IMR-90 (cell line): ENCODE results near the gene ADAM17. TPM values are rescaled to one million over a fixed set of nuclear protein-coding genes. Genes with fewer than 3 reads are reported as not detected.

ENCODE experiments used
- ATAC-seq: fragments of 200-7000 bp; cut with Tn5 transposase; 2 replicates; pipeline ENCODE4 v1.9.1; 2020; ENCODE audit warnings: low read depth, mild to moderate bottlenecking, moderate library complexity
- BruUV-seq: library from RNA; stranded (reverse); fragments of 400-500 nt; replicated peaks from 2 replicates; lab custom pipeline; 2021; lab: Mats Ljungman, UMichigan
- CTCF ChIA-PET: fragments of 300-600 bp; formaldehyde crosslinking; extraction: SDS; loops from one replicate; lab custom pipeline; 2021; ENCODE audit warnings: antibody characterized with exemption; lab: Yijun Ruan, JAX
- POLR2A ChIA-PET: fragments of 300-600 bp; sonication (Branson Sonifier 250); formaldehyde crosslinking; loops from one replicate; lab custom pipeline; 2022; ENCODE audit warnings: antibody characterized with exemption; ENCODE audit not compliant: unreplicated experiment; lab: Charles Lee
- DNase-seq: peaks from one replicate; pipeline ENCODE4 v3.0.0; 2013
- H2AFZ ChIP-seq: replicated peaks from 2 replicates; pipeline ENCODE3; 2013; ENCODE audit warnings: low read length, mild to moderate bottlenecking; ENCODE audit not compliant: poor library complexity
- H2AK5ac ChIP-seq: 2 replicates; pipeline ENCODE4 v1.6.1; 2013; ENCODE audit warnings: low read depth, low read length, inconsistent platforms
- H2AK9ac ChIP-seq: replicated peaks from 2 replicates; pipeline ENCODE3; 2013; ENCODE audit warnings: mild to moderate bottlenecking, low read depth, low read length, moderate library complexity; ENCODE audit not compliant: poor library complexity
- H2BK120ac ChIP-seq: 2 replicates; pipeline ENCODE4 v1.6.1; 2013; ENCODE audit warnings: low read depth, low read length, inconsistent platforms
- H2BK15ac ChIP-seq: 3 replicates; pipeline ENCODE4 v1.6.1; 2013; ENCODE audit warnings: low read depth, low read length, inconsistent platforms
- H2BK20ac ChIP-seq: 2 replicates; pipeline ENCODE4 v1.6.1; 2013; ENCODE audit warnings: low read depth, mild to moderate bottlenecking, inconsistent platforms, low read length, moderate library complexity
- H2BK5ac ChIP-seq: 2 replicates; pipeline ENCODE4 v1.6.1; 2013; ENCODE audit warnings: mild to moderate bottlenecking, low read depth, low read length, inconsistent platforms; ENCODE audit not compliant: poor library complexity, severe bottlenecking
- H3K14ac ChIP-seq: replicated peaks from 2 replicates; pipeline ENCODE4 v1.6.1; 2013; ENCODE audit warnings: low read depth, low read length, inconsistent platforms
- H3K18ac ChIP-seq: 2 replicates; pipeline ENCODE4 v1.6.1; 2013; ENCODE audit warnings: low read depth, low read length, control low read depth
- H3K23ac ChIP-seq: 2 replicates; pipeline ENCODE4 v1.6.1; 2013; ENCODE audit warnings: low read depth, low read length, inconsistent platforms
- H3K27ac ChIP-seq: 2 replicates; pipeline ENCODE4 v1.5.1; 2013; ENCODE audit warnings: mild to moderate bottlenecking, control low read depth, low read length; ENCODE audit not compliant: insufficient read depth
- H3K27me3 ChIP-seq: 2 replicates; pipeline ENCODE4 v1.6.1; 2013; ENCODE audit warnings: low read length; ENCODE audit not compliant: control insufficient read depth, insufficient read depth
- H3K36me3 ChIP-seq: 2 replicates; pipeline ENCODE4 v1.6.1; 2013; ENCODE audit warnings: low read length, mixed read lengths; ENCODE audit not compliant: control insufficient read depth, insufficient read depth
- H3K4ac ChIP-seq: 2 replicates; pipeline ENCODE4 v1.6.1; 2013; ENCODE audit warnings: low read depth, low read length, inconsistent platforms
- H3K4me1 ChIP-seq: 2 replicates; pipeline ENCODE4 v1.6.1; 2013; ENCODE audit warnings: low read length, mixed read lengths; ENCODE audit not compliant: control insufficient read depth, insufficient read depth
- H3K4me2 ChIP-seq: 2 replicates; pipeline ENCODE4 v1.6.1; 2013; ENCODE audit warnings: low read depth, mild to moderate bottlenecking, control low read depth, low read length, moderate library complexity
- H3K4me3 ChIP-seq: 2 replicates; pipeline ENCODE4 v1.5.1; 2013; ENCODE audit warnings: low read depth, mild to moderate bottlenecking, control low read depth, low read length, moderate library complexity; ENCODE audit not compliant: insufficient read depth
- H3K56ac ChIP-seq: 2 replicates; pipeline ENCODE4 v1.6.1; 2013; ENCODE audit warnings: low read length, inconsistent platforms; ENCODE audit not compliant: insufficient read depth; ENCODE audit errors: extremely low read depth
- H3K79me1 ChIP-seq, 2 experiments: 2 replicates each; pipeline ENCODE4 v1.6.1; 2013; ENCODE audit warnings: low read length in 2 of 2, inconsistent platforms in 1 of 2, low read depth in 1 of 2
- H3K9ac ChIP-seq: 2 replicates; pipeline ENCODE4 v1.6.1; 2013; ENCODE audit warnings: low read depth, low read length, control low read depth
- H3K9me1 ChIP-seq: 2 replicates; pipeline ENCODE4 v1.6.1; 2013; ENCODE audit warnings: low read length, inconsistent platforms; ENCODE audit not compliant: insufficient read depth
- H3K9me3 ChIP-seq: 2 replicates; pipeline ENCODE4 v1.6.1; 2013; ENCODE audit warnings: low read length; ENCODE audit not compliant: control insufficient read depth, insufficient read depth
- H4K20me1 ChIP-seq: 2 replicates; pipeline ENCODE4 v1.6.1; 2013; ENCODE audit warnings: low read length, inconsistent platforms; ENCODE audit not compliant: insufficient read depth
- H4K5ac ChIP-seq: 2 replicates; pipeline ENCODE4 v1.6.1; 2013; ENCODE audit warnings: mild to moderate bottlenecking, low read depth, low read length, control low read depth
- H4K8ac ChIP-seq, 2 experiments: 2 replicates each; pipeline ENCODE4 v1.6.1; 2013; ENCODE audit warnings: low read depth in 2 of 2, low read length in 2 of 2, control low read depth in 1 of 2, inconsistent platforms in 1 of 2
- H4K91ac ChIP-seq: 2 replicates; pipeline ENCODE4 v1.6.1; 2013; ENCODE audit warnings: low read depth, low read length, inconsistent platforms; ENCODE audit not compliant: insufficient read depth
- CEBPB ChIP-seq: IDR thresholded peaks from 2 replicates; pipeline ENCODE4 v1.6.1; 2012; ENCODE audit warnings: low read depth, low read length, improper control_type of control experiment
- CHD1 ChIP-seq: IDR thresholded peaks from 2 replicates; pipeline ENCODE4 v1.6.1; 2012; ENCODE audit warnings: low read depth, low read length, improper control_type of control experiment
- CTCF ChIP-seq: conservative IDR thresholded peaks from 2 replicates; pipeline ENCODE4 v1.5.1; 2012; ENCODE audit warnings: mild to moderate bottlenecking, low read depth, low read length, improper control_type of control experiment
- ELK1 ChIP-seq: fragments of 150-350 bp; IDR thresholded peaks from 2 replicates; pipeline ENCODE4 v1.6.1; 2016; ENCODE audit warnings: low read depth, mild to moderate bottlenecking, low read length, moderate library complexity, borderline replicate concordance
- FOS ChIP-seq: fragments of 150-350 bp; IDR thresholded peaks from 2 replicates; pipeline ENCODE4 v1.6.1; 2016; ENCODE audit warnings: low read depth, low read length
- MAFK ChIP-seq: IDR thresholded peaks from 2 replicates; pipeline ENCODE4 v1.6.1; 2012; ENCODE audit warnings: low read depth, low read length, improper control_type of control experiment
- MAZ ChIP-seq: IDR thresholded peaks from 2 replicates; pipeline ENCODE4 v1.6.1; 2012; ENCODE audit warnings: low read depth, mild to moderate bottlenecking, low read length, improper control_type of control experiment, moderate library complexity, borderline replicate concordance
- NFE2L2 ChIP-seq: fragments of 150-350 bp; IDR thresholded peaks from 2 replicates; pipeline ENCODE4 v1.6.1; 2016; ENCODE audit warnings: low read depth, mild to moderate bottlenecking, low read length
- POLR2A ChIP-seq: IDR thresholded peaks from 2 replicates; pipeline ENCODE4 v1.6.1; 2012; ENCODE audit warnings: mild to moderate bottlenecking, low read depth, low read length
- RCOR1 ChIP-seq: IDR thresholded peaks from 2 replicates; pipeline ENCODE4 v1.6.1; 2012; ENCODE audit warnings: mild to moderate bottlenecking, low read length, improper control_type of control experiment; ENCODE audit not compliant: insufficient replicate concordance
- RFX5 ChIP-seq: IDR thresholded peaks from 2 replicates; pipeline ENCODE4 v1.8.0; 2012; ENCODE audit warnings: low read depth, mild to moderate bottlenecking, low read length, moderate library complexity
- SMC3 ChIP-seq: fragments of 150-350 bp; IDR thresholded peaks from 2 replicates; pipeline ENCODE4 v1.6.1; 2016; ENCODE audit warnings: low read depth, mild to moderate bottlenecking, antibody characterized with exemption, low read length, moderate library complexity
- WGBS, 2 experiments: methylation state at CpG; one replicate each; pipeline versions ENCODE4 v1.1.5 to v1.1.7; 2013; ENCODE audit warnings: missing lambda C conversion rate in 2 of 2; ENCODE audit not compliant: insufficient read length in 1 of 2; ENCODE audit errors: extremely low coverage in 2 of 2; 5-methylcytosine and 5-hydroxymethylcytosine counted together
- dilution Hi-C: fragments of 300-500 bp; cut with HindIII; formaldehyde crosslinking; loops from one replicate; pipeline ENCODE4 v1.14.3; 2018; ENCODE audit warnings: low sequenced_read_pairs; ENCODE audit not compliant: unreplicated experiment
- in situ Hi-C: fragments of 300-500 bp; cut with MboI; formaldehyde crosslinking; loops from 3 replicates; pipeline ENCODE4 v1.14.3; 2019; ENCODE audit warnings: low sequenced_read_pairs, inconsistent platforms, mixed read lengths
- intact Hi-C: fragments of 100-400 bp; cut with micrococcal nuclease; formaldehyde crosslinking; loops from 2 replicates; pipeline ENCODE4 v1.10.0; 2022
- polyA plus RNA-seq, 3 experiments: library from polyadenylated mRNA; depleted of rRNA; stranded (reverse); fragments of >200 nt; gene quantifications; 2 replicates each; pipeline ENCODE4 v1.2.3, GENCODE V29; 2012; ENCODE audit warnings: low replicate concordance in 1 of 3
- total RNA-seq: library from RNA; depleted of rRNA; stranded (reverse); fragments of >200 nt; gene quantifications from 2 replicates; pipeline ENCODE4 v1.2.3, GENCODE V29; 2012

Gene ADAM17
- total and polyA plus RNA-seq, 2 of the 4 experiments (the other 2 are of a cell fraction), result 9.6 to 34.4 TPM

GRCh38 chr2:9490789-9491188 is 64.8 kb downstream of the ADAM17 start:
- H2AK9ac ChIP-seq, result no peak overlapping the region
- H3K56ac ChIP-seq, result no peak overlapping the region
- no TSS peak for BruUV-seq
- dilution Hi-C loops (no loop called here), intact Hi-C loops (no loop called here), in situ Hi-C loops (no loop called here)
- no peak overlapping the region for H2BK20ac ChIP-seq
- H2AK5ac ChIP-seq, result no peak overlapping the region
- no peak overlapping the region for H3K9ac ChIP-seq
- H3K4me2 ChIP-seq, result no peak overlapping the region
- no peak overlapping the region for H2BK5ac ChIP-seq
- H4K5ac ChIP-seq, result no peak overlapping the region
- CTCF ChIA-PET, result no interaction called here
- peaks cover 57% of the 10 kb centered on the region for H3K36me3 ChIP-seq
- no peak overlapping the region for H2BK120ac ChIP-seq
- H2AFZ ChIP-seq, result no peak overlapping the region
- H3K23ac ChIP-seq, result no peak overlapping the region
- no peak overlapping the region for H3K18ac ChIP-seq
- no peaks in the 10 kb centered on the region for H3K9me3 ChIP-seq
- no peak overlapping the region for H3K4me3 ChIP-seq
- no peaks in the 10 kb centered on the region for H4K20me1 ChIP-seq
- H3K4ac ChIP-seq, result no peak overlapping the region
- peaks cover 24 to 37% of the 10 kb centered on the region in 2 experiments for H3K79me1 ChIP-seq
- ATAC-seq (no peak), DNase-seq (no peak)
- H3K27me3 ChIP-seq, result no peaks in the 10 kb centered on the region
- no peaks in the 10 kb centered on the region; the same call in 1 of the 2 replicates for H3K9me1 ChIP-seq
- no peak overlapping the region for H4K8ac ChIP-seq
- no peak overlapping the region for H4K91ac ChIP-seq
- no peak overlapping the region for H3K14ac ChIP-seq
- POLR2A ChIA-PET, result no interaction called here
- no CpG with 5 or more reads among the region's 2 CpGs for WGBS, 2 experiments
- H3K4me1 ChIP-seq, result 0 out of 2 replicates have a peak, but pooled peaks cover 1% of the 10 kb centered on the region
- TF ChIP-seq RFX5 (no peak), MAZ (no peak), POLR2A (no peak), CEBPB (no peak), NFE2L2 (no peak), ELK1 (no peak), MAFK (no peak), SMC3 (no peak), CHD1 (no peak), FOS (no peak), CTCF (no peak), RCOR1 (no peak)
- H2BK15ac ChIP-seq, result no peak overlapping the region
- H3K27ac ChIP-seq, result no peak overlapping the region
